GM18508 (cell line): ENCODE results near the gene SLC13A5.
"Not testable (repeated sequence)": the region's sequence is repeated elsewhere in the genome, so short reads cannot be mapped to it uniquely, and the experiment has no call there.

Experiments used
- ATAC-seq: cut with Tn5 transposase; IDR thresholded peaks from one replicate; pipeline ENCODE4 v1.9.1; 2021; ENCODE audit warnings: moderate number of reproducible peaks; ENCODE audit not compliant: insufficient read depth, unreplicated experiment

SLC13A5 gene

DNA sequence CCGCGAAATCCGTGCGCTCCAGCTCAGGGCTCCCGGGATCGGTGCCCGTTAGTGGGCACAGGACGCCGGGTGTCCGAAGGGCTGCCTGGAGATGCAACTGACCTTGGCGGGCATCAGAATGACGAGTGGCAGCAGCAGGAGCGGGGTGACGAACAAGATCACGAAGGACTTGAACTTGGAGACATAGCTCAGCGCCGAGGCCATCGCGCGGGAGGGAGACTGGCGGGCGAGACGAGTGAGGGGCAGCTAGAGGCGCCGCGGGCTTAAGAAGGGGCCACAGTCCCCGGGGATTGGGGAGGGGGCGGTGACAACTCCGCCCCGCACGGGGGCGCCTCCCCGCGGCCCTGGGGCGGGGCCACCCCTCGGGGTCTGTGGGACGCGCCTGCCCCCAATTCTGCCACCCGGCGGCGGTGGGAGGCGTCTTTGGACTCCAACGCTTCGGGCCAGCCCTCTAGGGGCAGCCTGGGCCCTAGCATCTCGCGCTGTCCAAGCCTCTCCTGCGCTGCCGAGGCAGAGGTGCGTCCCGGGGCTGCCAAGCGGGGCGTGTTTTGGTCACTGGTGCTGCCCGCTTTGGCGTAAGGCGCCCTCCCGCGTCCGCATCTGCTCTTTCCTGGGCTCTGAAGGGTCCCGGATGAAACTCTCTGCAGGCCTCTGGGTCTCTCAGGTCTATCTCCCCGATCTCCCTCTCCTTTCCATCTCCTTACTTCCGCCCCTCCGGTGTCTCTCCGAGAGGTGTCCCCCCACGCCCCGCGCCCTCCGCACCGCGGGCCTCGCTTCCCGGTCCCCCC lies at the start of gene SLC13A5:
TSS of gene SLC13A5 (minus strand) at position 240 of the 788 bp plus-strand sequence. CDS start at position 204, 36 bp downstream.
- no peak for ATAC-seq

GRCh38 chr17:6761779-6762178 lies 48.6 kb upstream of the SLC13A5 start:
- ATAC-seq, result no peak

GRCh38 chr17:6757747-6758146 lies 44.6 kb upstream of the SLC13A5 start:
- no peak for ATAC-seq

DNA sequence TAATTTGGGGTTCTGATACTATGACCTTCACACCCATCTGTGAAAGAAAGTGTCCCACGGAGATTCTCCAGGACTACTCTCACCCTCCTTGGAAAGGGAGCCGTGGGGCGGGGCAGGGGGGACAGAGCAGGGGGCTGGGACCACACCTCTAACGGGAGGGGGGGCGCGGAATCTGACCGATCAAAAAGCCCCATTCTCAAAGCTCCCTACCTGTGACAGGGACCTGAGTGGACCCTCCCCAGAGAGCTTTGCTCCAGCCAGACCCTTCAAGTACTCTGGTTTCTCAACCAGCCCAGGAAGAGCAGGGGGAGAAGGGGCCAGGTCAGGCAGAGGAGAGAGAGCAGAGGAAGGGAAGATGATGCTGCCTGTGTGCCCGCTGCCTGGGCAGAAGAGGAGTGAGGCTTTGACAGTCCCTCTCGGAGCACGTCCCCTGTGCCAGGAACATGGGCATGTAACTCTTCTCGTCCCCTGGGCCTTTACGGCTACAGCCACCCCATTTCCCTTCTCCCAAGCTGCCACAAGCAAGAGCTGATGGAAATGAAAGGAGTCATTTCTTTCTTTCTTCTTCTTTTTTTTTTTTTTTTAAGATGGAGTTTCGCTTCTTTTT lies 43.4 kb upstream of the SLC13A5 start:
- no peak for ATAC-seq

GRCh38 chr17:6755731-6756184 lies 42.6 kb upstream of the SLC13A5 start, which contains the start of gene XAF1:
Gene XAF1, plus strand, starts transcription at chr17:6756046. Its CDS starts 33 bp downstream, at chr17:6756079.
- no peak for ATAC-seq

- ATAC-seq, result no peak
These were observed 42.1 kb upstream of the SLC13A5 start for GRCh38 chr17:6755281-6755680.

DNA sequence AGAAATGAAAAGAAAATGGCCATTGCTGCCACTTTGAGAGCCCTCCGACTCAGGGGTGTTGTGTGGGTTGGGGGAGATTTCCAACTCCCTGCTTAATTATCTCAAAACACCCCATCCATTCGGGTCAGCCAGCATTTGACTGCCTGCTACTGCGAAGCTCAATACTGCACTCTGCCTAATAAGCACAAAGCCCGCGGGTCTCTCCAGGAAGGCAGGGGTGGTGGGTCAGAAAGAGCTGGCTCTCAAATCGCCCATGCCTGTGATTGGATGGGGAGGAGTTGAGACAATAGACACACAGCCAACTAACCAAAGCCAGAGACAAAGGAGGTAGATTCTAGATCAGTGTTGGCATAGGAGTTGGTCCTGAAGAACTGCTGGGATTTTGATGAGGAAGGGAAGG lies 40.4 kb upstream of the SLC13A5 start:
- ATAC-seq, result no peak

GRCh38 chr17:6753006-6753445 lies 39.9 kb upstream of the SLC13A5 start:
- ATAC-seq, result no peak

DNA sequence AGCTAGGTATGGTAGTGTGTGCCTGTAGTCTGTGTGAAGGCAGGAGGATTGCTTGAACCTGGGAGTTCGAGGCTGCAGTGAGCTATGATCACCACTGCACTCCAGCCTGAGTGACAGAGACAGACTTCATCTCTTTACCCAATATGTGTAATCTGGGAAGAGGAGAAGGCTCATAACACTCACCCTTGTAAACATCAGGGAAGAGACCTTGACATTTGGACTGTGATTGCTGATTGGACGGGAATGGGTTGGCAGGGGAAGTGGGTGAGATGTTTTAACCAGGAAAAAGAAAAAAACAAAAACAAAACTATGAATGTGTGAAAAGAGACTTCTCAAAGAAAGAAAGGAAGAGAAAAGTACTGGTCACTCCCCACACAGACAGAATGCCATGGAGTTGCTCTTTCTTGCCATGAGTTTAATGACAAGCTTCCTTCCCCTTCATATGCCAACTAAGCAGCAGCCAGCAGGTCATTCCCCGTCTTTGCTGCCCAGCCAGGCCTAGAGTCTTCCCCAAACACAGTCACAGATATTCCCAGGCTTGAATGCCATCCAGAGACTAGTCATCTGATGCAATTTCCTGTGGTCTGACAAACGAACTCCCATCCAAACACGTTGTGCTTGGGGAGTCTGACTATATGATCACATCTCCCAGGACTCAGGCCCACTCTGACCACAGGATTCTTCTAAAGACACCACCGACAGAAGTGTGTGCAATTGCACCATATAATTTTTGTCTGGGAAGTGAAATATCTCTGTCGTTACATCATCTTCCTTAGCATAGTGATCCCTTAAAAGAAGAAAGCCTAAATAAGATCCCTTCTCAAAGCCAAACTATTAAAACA lies 39.1 kb upstream of the SLC13A5 start:
- no peak for ATAC-seq

DNA sequence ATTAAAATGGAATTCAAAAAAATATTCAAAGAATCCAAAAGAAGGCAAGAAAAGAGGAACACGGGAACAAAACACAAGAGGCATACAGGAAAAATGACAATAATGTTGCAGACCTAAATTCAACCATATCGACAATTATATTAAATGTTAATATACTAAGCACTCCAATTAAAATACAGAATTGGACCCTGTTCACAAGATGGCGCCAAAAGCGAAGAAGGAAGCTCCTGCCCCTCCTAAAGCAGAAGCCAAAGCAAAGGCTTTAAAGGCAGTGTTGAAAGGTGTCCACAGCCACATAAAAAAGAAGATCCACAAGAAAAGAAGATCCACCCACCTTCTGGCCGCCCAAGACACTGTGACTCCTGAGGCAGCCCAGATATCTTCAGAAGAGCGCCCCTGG lies 36.4 kb upstream of the SLC13A5 start:
- ATAC-seq, result no peak

DNA sequence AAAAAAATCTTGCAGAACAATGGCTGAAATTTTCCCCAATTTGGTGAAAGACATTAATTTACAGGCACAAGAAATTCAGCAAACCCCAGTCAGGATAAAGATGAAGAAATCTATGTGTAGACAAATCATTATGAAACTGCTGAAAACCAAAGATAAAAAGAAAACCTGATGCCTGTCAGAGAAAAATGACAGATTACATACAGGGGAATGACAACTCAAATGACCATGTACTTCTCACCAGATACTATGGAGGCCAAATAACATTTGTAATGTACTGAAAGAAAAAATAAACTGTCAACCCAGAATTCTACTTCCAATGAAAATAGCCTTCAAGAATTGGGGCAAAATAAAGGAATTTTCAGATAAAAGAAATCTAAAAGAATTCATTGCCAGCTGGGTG lies 35.4 kb upstream of the SLC13A5 start:
- no peak for ATAC-seq

DNA sequence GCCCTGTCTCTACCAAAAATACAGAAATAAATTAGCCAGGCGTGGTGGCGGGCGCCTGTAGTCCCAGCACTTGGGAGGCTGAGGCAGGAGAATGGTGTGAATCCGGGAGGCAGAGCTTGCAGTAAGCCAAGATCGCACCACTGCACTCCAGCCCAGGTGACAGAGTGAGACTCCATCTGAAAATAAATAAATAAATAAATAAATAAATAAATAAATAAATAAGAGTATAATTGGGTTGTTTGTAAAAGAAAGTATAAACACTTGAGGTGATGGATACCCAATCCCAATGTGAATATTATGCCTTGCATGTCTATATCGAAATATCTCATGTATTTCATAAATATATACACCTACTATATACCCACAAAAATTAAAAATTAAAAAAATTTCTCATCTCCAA lies 33.5 kb upstream of the SLC13A5 start:
- ATAC-seq, result not testable (repeated sequence)

GRCh38 chr17:6729531-6729930 lies 16.4 kb upstream of the SLC13A5 start:
- no peak for ATAC-seq

- no peak for ATAC-seq
These were observed 10.8 kb upstream of the SLC13A5 start for GRCh38 chr17:6724009-6724408.

DNA sequence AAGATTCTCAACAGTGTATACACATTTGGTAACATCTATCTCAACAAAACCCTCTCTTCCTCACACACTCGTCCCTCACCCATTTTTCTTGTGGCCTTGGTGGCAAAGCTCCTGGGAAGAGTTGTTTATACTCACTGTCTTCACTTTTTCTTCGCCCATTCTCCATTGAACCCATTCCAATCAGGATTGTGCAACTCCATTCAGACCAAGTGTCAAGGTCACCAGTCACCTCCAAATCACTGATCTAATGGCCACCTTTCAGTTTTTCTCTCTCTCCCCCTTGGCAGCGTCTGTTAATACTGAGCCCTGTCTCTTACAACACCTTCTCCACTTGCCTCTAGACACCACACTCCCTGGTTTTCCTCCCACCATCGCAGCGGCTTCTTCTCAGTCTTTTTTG lies 8.6 kb upstream of the SLC13A5 start:
- ATAC-seq, result no peak

GRCh38 chr17:6716736-6717135 lies 3.6 kb upstream of the SLC13A5 start:
- ATAC-seq, result no peak

- ATAC-seq, result no peak
These were observed 1.2 kb upstream of the SLC13A5 start for GRCh38 chr17:6714315-6714874.

- no peak for ATAC-seq
These were observed 726 bp upstream of the SLC13A5 start for GRCh38 chr17:6713918-6714271.

- ATAC-seq, result no peak
These were observed 377 bp downstream of the SLC13A5 start for GRCh38 chr17:6712854-6713129.

GRCh38 chr17:6712058-6712853 lies 913 bp downstream of the SLC13A5 start:
- no peak for ATAC-seq
